Activated CD8-positive, alpha-beta T cell treated with anti-CD3 and anti-CD28 coated beads for 36 hours (primary cell): ENCODE results near the gene IRF1. TPM values are rescaled to one million over a fixed set of nuclear protein-coding genes. Genes with fewer than 3 reads are reported as not detected.

Experiments used
- ATAC-seq: fragments of 200-7000 bp; cut with Tn5 transposase; one replicate; pipeline ENCODE4 v1.10.0; 2021; ENCODE audit warnings: mild to moderate bottlenecking, moderate library complexity
- CTCF ChIA-PET: fragments of 350-600 bp; sonication (Branson Sonifier 250); formaldehyde crosslinking; loops from one replicate; lab custom pipeline; 2021; ENCODE audit warnings: antibody characterized with exemption; lab: Charles Lee
- POLR2A ChIA-PET: fragments of 350-600 bp; sonication (Branson Sonifier 250); formaldehyde crosslinking; loops from one replicate; lab custom pipeline; 2021; ENCODE audit warnings: antibody characterized with exemption; lab: Charles Lee
- DNase-seq: peaks from one replicate; pipeline ENCODE4 v3.0.0-alpha.2; 2020
- H3K27ac Mint-ChIP-seq: one replicate; pipeline ENCODE4 v1.8.0; 2021; ENCODE audit warnings: mild to moderate bottlenecking, mixed read lengths
- H3K27me3 Mint-ChIP-seq: one replicate; pipeline ENCODE4 v1.8.0; 2021; ENCODE audit warnings: mixed read lengths
- H3K36me3 Mint-ChIP-seq: one replicate; pipeline ENCODE4 v1.8.0; 2021; ENCODE audit warnings: low read depth, mixed read lengths
- H3K4me1 Mint-ChIP-seq: one replicate; pipeline ENCODE4 v1.8.0; 2021; ENCODE audit warnings: low read depth, mixed read lengths
- H3K4me3 Mint-ChIP-seq: one replicate; pipeline ENCODE4 v1.8.0; 2021; ENCODE audit warnings: mild to moderate bottlenecking, moderate library complexity, mixed read lengths
- H3K9me3 Mint-ChIP-seq: one replicate; pipeline ENCODE4 v1.8.0; 2021; ENCODE audit warnings: mixed read lengths
- intact Hi-C: fragments of 100-400 bp; cut with micrococcal nuclease; formaldehyde crosslinking; loops from one replicate; pipeline ENCODE4 v1.10.0; 2022
- total RNA-seq, 2 experiments: library from RNA; stranded (reverse); gene quantifications; one replicate each; pipeline ENCODE4 v1.2.3, GENCODE V29; 2021
- TF ChIP-seq, protein P1 (sequence below): fragments of 200-600 bp; IDR thresholded peaks from one replicate; pipeline ENCODE4 v1.8.0; 2022; ENCODE audit warnings: antibody characterized with exemption, mild to moderate bottlenecking

The IRF1 gene
- total RNA-seq, 2 experiments from 2014 or later = 121 to 128 TPM

DNA sequence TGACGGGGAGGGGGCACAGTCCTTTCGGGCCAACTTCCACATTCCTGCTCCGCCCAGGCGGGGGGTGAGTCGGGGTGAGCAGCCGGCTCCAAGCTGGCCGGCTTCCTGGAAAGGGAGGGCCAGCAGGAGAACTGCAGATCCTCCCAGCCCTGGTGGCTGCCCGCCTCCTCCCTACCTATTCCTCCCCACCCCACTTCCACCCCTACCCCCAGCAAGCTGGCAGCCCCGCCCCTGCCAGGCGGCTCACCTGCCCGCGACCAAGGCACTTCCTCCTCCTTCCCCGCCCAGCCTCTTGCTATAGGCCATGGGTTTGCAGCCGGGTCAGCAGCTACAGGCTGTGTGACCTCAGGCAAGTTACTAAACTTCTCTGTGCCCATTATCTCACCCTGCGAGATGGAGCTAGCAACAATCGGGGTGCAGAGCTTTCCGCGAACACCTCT is 5.6 kb upstream of the IRF1 start:
- ChIA-PET CTCF (interaction anchor here (0.8 to 13.9 kb wide), 13 partner anchors 9 to 324 kb away, joined by 3 to 342 read pairs (median 4); no protein-coding TSS in a partner anchor), POLR2A (interaction anchor here (0.6 to 36.6 kb wide), 19 partner anchors 20 to 394 kb away, joined by 3 to 1641 read pairs (median 4); partner anchors contain the start of genes IRF1, RAD50 and SLC22A4)
- Mint-ChIP-seq H3K27ac (peak overlapping the region; percentile 99), H3K36me3 (no peaks in the 10 kb centered on the region), H3K4me3 (peak overlapping the region; percentile 90), H3K27me3 (no peaks in the 10 kb centered on the region), H3K9me3 (no peaks in the 10 kb centered on the region), H3K4me1 (peaks cover 71% of the 10 kb centered on the region)
- DNase-seq = peak; percentile 93
- intact Hi-C loops = loop anchor here (10.0 kb wide), 1 partner anchor 391 kb away; no protein-coding TSS in a partner anchor
- peak; percentile 66 for ATAC-seq
- TF ChIP-seq, protein P1, sequence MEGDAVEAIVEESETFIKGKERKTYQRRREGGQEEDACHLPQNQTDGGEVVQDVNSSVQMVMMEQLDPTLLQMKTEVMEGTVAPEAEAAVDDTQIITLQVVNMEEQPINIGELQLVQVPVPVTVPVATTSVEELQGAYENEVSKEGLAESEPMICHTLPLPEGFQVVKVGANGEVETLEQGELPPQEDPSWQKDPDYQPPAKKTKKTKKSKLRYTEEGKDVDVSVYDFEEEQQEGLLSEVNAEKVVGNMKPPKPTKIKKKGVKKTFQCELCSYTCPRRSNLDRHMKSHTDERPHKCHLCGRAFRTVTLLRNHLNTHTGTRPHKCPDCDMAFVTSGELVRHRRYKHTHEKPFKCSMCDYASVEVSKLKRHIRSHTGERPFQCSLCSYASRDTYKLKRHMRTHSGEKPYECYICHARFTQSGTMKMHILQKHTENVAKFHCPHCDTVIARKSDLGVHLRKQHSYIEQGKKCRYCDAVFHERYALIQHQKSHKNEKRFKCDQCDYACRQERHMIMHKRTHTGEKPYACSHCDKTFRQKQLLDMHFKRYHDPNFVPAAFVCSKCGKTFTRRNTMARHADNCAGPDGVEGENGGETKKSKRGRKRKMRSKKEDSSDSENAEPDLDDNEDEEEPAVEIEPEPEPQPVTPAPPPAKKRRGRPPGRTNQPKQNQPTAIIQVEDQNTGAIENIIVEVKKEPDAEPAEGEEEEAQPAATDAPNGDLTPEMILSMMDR = no peak

DNA sequence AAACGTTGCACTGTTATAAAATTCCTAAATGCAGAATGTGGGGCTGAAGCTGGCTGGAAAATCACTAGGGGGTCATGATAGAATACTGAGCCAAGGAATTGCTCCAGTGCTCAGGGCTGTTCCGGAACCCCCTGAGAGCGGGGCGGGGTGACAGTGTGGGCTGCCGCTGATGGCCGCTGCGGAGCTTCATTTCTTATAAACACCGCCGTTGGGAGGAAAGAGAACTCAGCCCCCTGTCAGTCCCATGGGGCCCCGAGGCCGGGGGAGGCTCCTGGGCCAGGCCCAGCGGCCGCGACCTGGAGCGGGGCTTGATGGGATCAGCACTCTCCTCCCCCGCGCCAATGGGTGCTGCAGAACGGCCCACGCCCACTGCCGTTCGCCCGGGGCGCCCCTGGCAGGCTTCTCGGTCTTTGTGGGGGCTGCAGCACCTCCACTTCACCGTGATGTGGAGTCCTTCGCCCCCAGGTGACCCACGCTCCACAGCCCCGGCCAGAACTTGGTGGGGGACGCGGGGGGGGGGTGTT is 5.2 kb upstream of the IRF1 start:
- ATAC-seq (peak; percentile 60), DNase-seq (peak; percentile 94)
- H3K9me3 Mint-ChIP-seq = no peaks in the 10 kb centered on the region
- no peaks in the 10 kb centered on the region for H3K27me3 Mint-ChIP-seq
- TF ChIP-seq, protein P1 = no peak
- H3K27ac Mint-ChIP-seq = peak overlapping the region; percentile 99
- ChIA-PET POLR2A (interaction anchor here (0.6 to 36.6 kb wide), 20 partner anchors 20 to 394 kb away, joined by 3 to 1641 read pairs (median 4); partner anchors contain the start of genes IRF1, RAD50 and SLC22A4), CTCF (interaction anchor here (0.9 to 13.9 kb wide), 13 partner anchors 10 to 109 kb away, joined by 3 to 342 read pairs (median 4); no protein-coding TSS in a partner anchor)
- no peaks in the 10 kb centered on the region for H3K36me3 Mint-ChIP-seq
- H3K4me1 Mint-ChIP-seq = peaks cover 67% of the 10 kb centered on the region
- H3K4me3 Mint-ChIP-seq = peak overlapping the region; percentile 90
- intact Hi-C loops = loop anchor here (10.0 kb wide), 1 partner anchor 391 kb away; no protein-coding TSS in a partner anchor

DNA sequence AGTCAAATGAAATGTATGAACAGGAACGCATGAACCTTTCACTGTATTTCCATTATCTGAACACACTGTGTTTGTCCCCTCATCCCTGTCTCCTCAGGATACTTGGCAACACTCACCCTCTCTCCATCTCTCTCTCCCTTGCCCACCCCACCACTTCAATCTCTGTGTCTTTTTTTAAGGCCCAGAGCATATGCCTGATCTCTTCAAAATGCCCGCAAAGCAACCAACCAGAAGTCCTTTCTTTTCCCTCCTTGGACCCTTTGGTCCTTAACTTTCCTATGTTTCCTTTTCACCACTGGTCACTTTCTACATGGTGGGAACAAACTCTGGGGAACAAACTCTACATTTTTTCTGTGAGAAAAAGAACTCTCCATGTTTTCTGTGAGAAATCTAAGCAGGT is 3.2 kb upstream of the IRF1 start:
- POLR2A ChIA-PET = interaction anchor here (20.7 to 36.6 kb wide), 3 partner anchors 18 to 85 kb away, joined by 393 to 1641 read pairs (median 1131); partner anchors contain the start of gene IRF1
- H3K4me3 Mint-ChIP-seq = peak overlapping the region; percentile 90
- peak overlapping the region; percentile 99 for H3K27ac Mint-ChIP-seq
- no peaks in the 10 kb centered on the region for H3K9me3 Mint-ChIP-seq
- DNase-seq (no peak), ATAC-seq (no peak)
- CTCF ChIA-PET = interaction anchor here (0.9 to 13.9 kb wide), 3 partner anchors 28 to 107 kb away, joined by 3 to 342 read pairs (median 4); no protein-coding TSS in a partner anchor
- H3K27me3 Mint-ChIP-seq = no peaks in the 10 kb centered on the region
- H3K4me1 Mint-ChIP-seq = peaks cover 48% of the 10 kb centered on the region
- H3K36me3 Mint-ChIP-seq = peaks cover 12% of the 10 kb centered on the region
- TF ChIP-seq, protein P1 = no peak
- intact Hi-C loops = loop anchor here (5.0 to 10.0 kb wide), 3 partner anchors 37 to 389 kb away; no protein-coding TSS in a partner anchor

DNA sequence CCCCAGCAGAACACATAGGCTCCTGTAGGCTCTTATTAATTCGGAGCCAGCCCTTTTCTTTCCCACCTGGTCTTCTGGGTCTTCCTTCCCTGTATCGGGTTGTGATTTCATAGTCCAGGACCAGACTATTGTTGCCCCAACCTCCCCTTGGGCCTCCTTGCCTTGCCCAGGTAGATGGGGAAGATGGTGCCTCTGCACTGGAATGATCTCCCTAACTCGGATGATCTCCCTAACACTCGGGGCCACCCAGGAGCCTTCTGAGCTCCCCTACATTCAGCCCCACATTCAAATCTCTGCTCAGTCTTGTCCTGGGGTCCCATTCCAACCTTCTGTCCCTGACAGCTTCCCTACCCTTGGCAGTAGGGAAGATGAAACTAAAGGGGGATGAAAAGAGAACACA is 2.7 kb upstream of the IRF1 start:
- TF ChIP-seq, protein P1 = no peak
- ATAC-seq (no peak), DNase-seq (no peak)
- ChIA-PET CTCF (interaction anchor here (0.8 to 1.8 kb wide), 6 partner anchors 27 to 107 kb away, joined by 3 to 4 read pairs (median 3); no protein-coding TSS in a partner anchor), POLR2A (interaction anchor here (0.5 to 36.6 kb wide), 5 partner anchors 17 to 112 kb away, joined by 3 to 1641 read pairs (median 393); partner anchors contain the start of gene IRF1)
- H3K27me3 Mint-ChIP-seq = no peaks in the 10 kb centered on the region
- H3K27ac Mint-ChIP-seq = peak overlapping the region; percentile 99
- peaks cover 45% of the 10 kb centered on the region for H3K4me1 Mint-ChIP-seq
- peaks cover 18% of the 10 kb centered on the region for H3K36me3 Mint-ChIP-seq
- intact Hi-C loops = loop anchor here (5.0 to 10.0 kb wide), 3 partner anchors 36 to 388 kb away; no protein-coding TSS in a partner anchor
- no peaks in the 10 kb centered on the region for H3K9me3 Mint-ChIP-seq
- H3K4me3 Mint-ChIP-seq = no peak overlapping the region
